Fibroblast of skin of right biceps (primary cell): ENCODE measurements around the gene VOPP1.
"Not testable (repeated sequence)": the region's sequence is repeated elsewhere in the genome, so short reads cannot be mapped to it uniquely, and the experiment has no call there.

Source experiments
- DNase-seq: peaks from one replicate; pipeline ENCODE4 v3.0.0-alpha.2; 2013

The VOPP1 gene

GRCh38 chr7:55485501-55486191 lies 86.7 kb downstream of the VOPP1 start:
- DNase-seq: no peak

- DNase-seq: no peak
These were observed 87.5 kb downstream of the VOPP1 start for GRCh38 chr7:55484834-55485233.

- DNase-seq: no peak
These were observed 88.1 kb downstream of the VOPP1 start for GRCh38 chr7:55484241-55484640.

- no peak for DNase-seq
These were observed 89.3 kb downstream of the VOPP1 start for GRCh38 chr7:55483046-55483445.

- DNase-seq: no peak
These were observed 91.1 kb downstream of the VOPP1 start for GRCh38 chr7:55481155-55481554.

GRCh38 chr7:55478700-55479099 lies 93.6 kb downstream of the VOPP1 start:
- no peak for DNase-seq

- DNase-seq: peak; percentile 93
These were observed 94.4 kb downstream of the VOPP1 start for GRCh38 chr7:55477781-55478374.

GRCh38 chr7:55476852-55477780 lies 95.2 kb downstream of the VOPP1 start:
- DNase-seq: no peak

- peak; percentile 79 for DNase-seq
These were observed 96.2 kb downstream of the VOPP1 start for GRCh38 chr7:55475855-55476803.

- no peak for DNase-seq
These were observed 97.1 kb downstream of the VOPP1 start for GRCh38 chr7:55474944-55475854.

GRCh38 chr7:55473932-55474331 lies 98.4 kb downstream of the VOPP1 start:
- DNase-seq: no peak

- DNase-seq: no peak
These were observed 99.2 kb downstream of the VOPP1 start for GRCh38 chr7:55472928-55473725.

GRCh38 chr7:55472406-55472805 lies 99.9 kb downstream of the VOPP1 start:
- not testable (repeated sequence) for DNase-seq

- not testable (repeated sequence) for DNase-seq
These were observed 100.7 kb downstream of the VOPP1 start for GRCh38 chr7:55471594-55471993.

- no peak for DNase-seq
These were observed 102.0 kb downstream of the VOPP1 start for GRCh38 chr7:55470261-55470660.

- no peak for DNase-seq
These were observed 102.6 kb downstream of the VOPP1 start for GRCh38 chr7:55469721-55470120.

GRCh38 chr7:55469271-55469681 lies 103.0 kb downstream of the VOPP1 start:
- no peak for DNase-seq

- no peak for DNase-seq
These were observed 103.8 kb downstream of the VOPP1 start for GRCh38 chr7:55468495-55468894.

- DNase-seq: no peak
These were observed 105.2 kb downstream of the VOPP1 start for GRCh38 chr7:55467047-55467593.

GRCh38 chr7:55465691-55466090 lies 106.6 kb downstream of the VOPP1 start:
- DNase-seq: no peak
